ENCODE measurements around the gene USP44. TPM values are rescaled to one million over a fixed set of nuclear protein-coding genes. Genes with fewer than 3 reads are reported as not detected.
"Not testable (repeated sequence)": the region's sequence is repeated elsewhere in the genome, so short reads cannot be mapped to it uniquely, and the experiment has no call there.

The USP44 gene
- total RNA-seq, 3 donors from 2014 or later, result 2.1 to 4.9 (median 2.2) TPM

GRCh38 chr12:95506707-95507523 is 44.4 kb downstream of the USP44 start:
- peaks cover 49% of the 10 kb centered on the region for H3K36me3 Mint-ChIP-seq (ENCODE audit: insufficient read depth)
- ATAC-seq (no peak), DNase-seq (no peak)
- no peaks in the 10 kb centered on the region for H3K9me3 Mint-ChIP-seq
- H3K4me1 Mint-ChIP-seq (ENCODE audit: low read depth), result peaks cover 10% of the 10 kb centered on the region
- H3K27me3 Mint-ChIP-seq (ENCODE audit: low read depth), result no peaks in the 10 kb centered on the region
- H3K4me3 Mint-ChIP-seq, result no peak overlapping the region

GRCh38 chr12:95505039-95505438 is 46.2 kb downstream of the USP44 start:
- DNase-seq (no peak), ATAC-seq (no peak)
- Mint-ChIP-seq H3K36me3 (ENCODE audit: insufficient read depth) (peaks cover 47% of the 10 kb centered on the region), H3K27me3 (ENCODE audit: low read depth) (no peaks in the 10 kb centered on the region), H3K9me3 (no peaks in the 10 kb centered on the region), H3K4me1 (ENCODE audit: low read depth) (peaks cover 9% of the 10 kb centered on the region), H3K4me3 (no peak overlapping the region)

GRCh38 chr12:95504140-95504539 is 47.1 kb downstream of the USP44 start:
- no peaks in the 10 kb centered on the region for H3K9me3 Mint-ChIP-seq
- ATAC-seq (no peak), DNase-seq (no peak)
- H3K4me1 Mint-ChIP-seq (ENCODE audit: low read depth), result peaks cover 15% of the 10 kb centered on the region
- H3K4me3 Mint-ChIP-seq, result no peak overlapping the region
- H3K36me3 Mint-ChIP-seq (ENCODE audit: insufficient read depth), result peaks cover 50% of the 10 kb centered on the region
- H3K27me3 Mint-ChIP-seq (ENCODE audit: low read depth), result no peaks in the 10 kb centered on the region

- no peak for ATAC-seq
- Mint-ChIP-seq H3K4me1 (ENCODE audit: low read depth) (peaks cover 20% of the 10 kb centered on the region), H3K27me3 (ENCODE audit: low read depth) (no peaks in the 10 kb centered on the region), H3K9me3 (no peaks in the 10 kb centered on the region), H3K4me3 (no peak overlapping the region), H3K36me3 (ENCODE audit: insufficient read depth) (peaks cover 56% of the 10 kb centered on the region)
- DNase-seq, result no peak
Observed at GRCh38 chr12:95499772-95500171, 51.5 kb downstream of the USP44 start.

GRCh38 chr12:95498968-95499367 is 52.3 kb downstream of the USP44 start:
- DNase-seq, result no peak
- peaks cover 20% of the 10 kb centered on the region for H3K4me1 Mint-ChIP-seq (ENCODE audit: low read depth)
- no peaks in the 10 kb centered on the region for H3K27me3 Mint-ChIP-seq (ENCODE audit: low read depth)
- peak in 1 of 2 donors; percentile 35 for ATAC-seq
- no peak overlapping the region for H3K4me3 Mint-ChIP-seq
- no peaks in the 10 kb centered on the region for H3K9me3 Mint-ChIP-seq
- H3K36me3 Mint-ChIP-seq (ENCODE audit: insufficient read depth), result peaks cover 55% of the 10 kb centered on the region

GRCh38 chr12:95497031-95497430 is 54.2 kb downstream of the USP44 start:
- DNase-seq (no peak), ATAC-seq (no peak)
- H3K9me3 Mint-ChIP-seq, result no peaks in the 10 kb centered on the region
- peaks cover 12% of the 10 kb centered on the region for H3K4me1 Mint-ChIP-seq (ENCODE audit: low read depth)
- H3K4me3 Mint-ChIP-seq, result no peak overlapping the region
- H3K27me3 Mint-ChIP-seq (ENCODE audit: low read depth), result no peaks in the 10 kb centered on the region
- peaks cover 43% of the 10 kb centered on the region for H3K36me3 Mint-ChIP-seq (ENCODE audit: insufficient read depth)

- DNase-seq (no peak), ATAC-seq (no peak)
- no peaks in the 10 kb centered on the region for H3K9me3 Mint-ChIP-seq
- no peaks in the 10 kb centered on the region for H3K27me3 Mint-ChIP-seq (ENCODE audit: low read depth)
- H3K36me3 Mint-ChIP-seq (ENCODE audit: insufficient read depth), result peaks cover 45% of the 10 kb centered on the region
- peaks cover 14% of the 10 kb centered on the region for H3K4me1 Mint-ChIP-seq (ENCODE audit: low read depth)
- H3K4me3 Mint-ChIP-seq, result no peak overlapping the region
Observed at GRCh38 chr12:95495433-95495832, 55.8 kb downstream of the USP44 start.

- Mint-ChIP-seq H3K36me3 (ENCODE audit: insufficient read depth) (peaks cover 41% of the 10 kb centered on the region), H3K9me3 (no peaks in the 10 kb centered on the region), H3K27me3 (ENCODE audit: low read depth) (no peaks in the 10 kb centered on the region), H3K4me3 (no peak overlapping the region), H3K4me1 (ENCODE audit: low read depth) (peaks cover 14% of the 10 kb centered on the region)
- DNase-seq, result no peak
- no peak for ATAC-seq
Observed at GRCh38 chr12:95494888-95495287, 56.4 kb downstream of the USP44 start.

GRCh38 chr12:95492462-95492861 is 58.8 kb downstream of the USP44 start:
- H3K36me3 Mint-ChIP-seq (ENCODE audit: insufficient read depth), result peaks cover 35% of the 10 kb centered on the region

GRCh38 chr12:95487024-95487423 is 64.3 kb downstream of the USP44 start:
- no peak overlapping the region for H3K4me3 Mint-ChIP-seq
- ATAC-seq, result no peak
- H3K36me3 Mint-ChIP-seq (ENCODE audit: insufficient read depth), result peaks cover 30% of the 10 kb centered on the region
- no peaks in the 10 kb centered on the region for H3K9me3 Mint-ChIP-seq
- DNase-seq, result no peak
- peaks cover 6% of the 10 kb centered on the region for H3K4me1 Mint-ChIP-seq (ENCODE audit: low read depth)
- no peaks in the 10 kb centered on the region for H3K27me3 Mint-ChIP-seq (ENCODE audit: low read depth)

More at GRCh38 chr12:95492462-95492861, 58.8 kb downstream of the USP44 start:
- Mint-ChIP-seq H3K27me3 (ENCODE audit: low read depth) (no peaks in the 10 kb centered on the region), H3K4me3 (no peak overlapping the region), H3K4me1 (ENCODE audit: low read depth) (peaks cover 5% of the 10 kb centered on the region), H3K9me3 (no peaks in the 10 kb centered on the region)
- DNase-seq, result no peak
- ATAC-seq, result no peak

- Mint-ChIP-seq H3K27me3 (ENCODE audit: low read depth) (no peaks in the 10 kb centered on the region), H3K4me3 (no peak overlapping the region), H3K9me3 (no peaks in the 10 kb centered on the region), H3K36me3 (ENCODE audit: insufficient read depth) (peaks cover 34% of the 10 kb centered on the region), H3K4me1 (ENCODE audit: low read depth) (peaks cover 27% of the 10 kb centered on the region)
- ATAC-seq, result no peak
- DNase-seq, result no peak
Observed at GRCh38 chr12:95484524-95484923, 66.8 kb downstream of the USP44 start.

GRCh38 chr12:95482564-95482963 is 68.7 kb downstream of the USP44 start:
- DNase-seq; H3K9me3 Mint-ChIP-seq; H3K27me3 Mint-ChIP-seq (ENCODE audit: low read depth); ATAC-seq; H3K4me3 Mint-ChIP-seq: not testable (repeated sequence)
- Mint-ChIP-seq H3K4me1 (ENCODE audit: low read depth) (peaks cover 46% of the 10 kb centered on the region), H3K36me3 (ENCODE audit: insufficient read depth) (peaks cover 42% of the 10 kb centered on the region)

- DNase-seq (no peak), ATAC-seq (no peak)
- Mint-ChIP-seq H3K27me3 (ENCODE audit: low read depth) (no peaks in the 10 kb centered on the region), H3K36me3 (ENCODE audit: insufficient read depth) (peaks cover 41% of the 10 kb centered on the region), H3K4me3 (no peak overlapping the region), H3K9me3 (no peaks in the 10 kb centered on the region), H3K4me1 (ENCODE audit: low read depth) (peaks cover 47% of the 10 kb centered on the region)
Observed at GRCh38 chr12:95481888-95482287, 69.4 kb downstream of the USP44 start.

- Mint-ChIP-seq H3K4me1 (ENCODE audit: low read depth) (peaks cover 55% of the 10 kb centered on the region), H3K27me3 (ENCODE audit: low read depth) (no peaks in the 10 kb centered on the region), H3K36me3 (ENCODE audit: insufficient read depth) (peaks cover 42% of the 10 kb centered on the region), H3K4me3 (no peak overlapping the region), H3K9me3 (no peaks in the 10 kb centered on the region)
- ATAC-seq, result no peak
- DNase-seq, result no peak
Observed at GRCh38 chr12:95481072-95481471, 70.2 kb downstream of the USP44 start.

GRCh38 chr12:95480230-95480629 is 71.0 kb downstream of the USP44 start:
- no peaks in the 10 kb centered on the region for H3K9me3 Mint-ChIP-seq
- no peaks in the 10 kb centered on the region for H3K27me3 Mint-ChIP-seq (ENCODE audit: low read depth)
- ATAC-seq (peak in 1 of 2 donors; percentile 24), DNase-seq (no peak)
- H3K4me3 Mint-ChIP-seq, result peak overlapping the region; percentile 19
- H3K4me1 Mint-ChIP-seq (ENCODE audit: low read depth), result peaks cover 63% of the 10 kb centered on the region
- H3K36me3 Mint-ChIP-seq (ENCODE audit: insufficient read depth), result peaks cover 45% of the 10 kb centered on the region

Measured in activated T-cell treated with anti-CD3 and anti-CD28 coated beads, Interleukin-2, amount 50 U/mL, for 4 hours (primary cell).